Psoas muscle (tissue), 8 donors: Measurements from ENCODE around the gene PTTG1. TPM values are rescaled to one million over a fixed set of nuclear protein-coding genes. Genes with fewer than 3 reads are reported as not detected.

ENCODE experiments used
- ATAC-seq, 4 donors: fragments of 200-7000 bp; cut with Tn5 transposase; one replicate each; pipeline ENCODE4 v1.9.1; 2020; ENCODE audit warnings: moderate library complexity in 3 of 4, mild to moderate bottlenecking in 2 of 4
- DNase-seq, 2 donors: peaks; one replicate each; pipeline ENCODE4 v3.0.0-alpha.2; 2020
- H3K27ac ChIP-seq: fragments of 200-600 bp; one replicate; pipeline ENCODE4 v1.8.0; 2022
- H3K27me3 ChIP-seq, 3 donors: fragments of 200-600 bp in 1 of 3; one replicate each; pipeline versions ENCODE4 v1.6.1 to v1.8.0; 2013 to 2022; ENCODE audit warnings: low read length in 2 of 3, mild to moderate bottlenecking in 2 of 3, moderate library complexity in 1 of 3; ENCODE audit not compliant: insufficient read depth in 3 of 3
- H3K36me3 ChIP-seq, 2 donors: fragments of 200-600 bp in 1 of 2; one replicate each; pipeline versions ENCODE4 v1.6.1 to v1.8.0; 2013 to 2022; ENCODE audit warnings: low read depth in 1 of 2, mild to moderate bottlenecking in 1 of 2, moderate library complexity in 1 of 2; ENCODE audit not compliant: insufficient read depth in 1 of 2
- H3K4me1 ChIP-seq: fragments of 200-600 bp; one replicate; pipeline ENCODE4 v1.8.0; 2022
- H3K4me3 ChIP-seq: fragments of 200-600 bp; one replicate; pipeline ENCODE4 v1.8.0; 2022; ENCODE audit warnings: mild to moderate bottlenecking
- H3K9me3 ChIP-seq: fragments of 200-600 bp; one replicate; pipeline ENCODE4 v1.8.0; 2022
- CTCF ChIP-seq: fragments of 200-600 bp; IDR thresholded peaks from one replicate; pipeline ENCODE4 v1.8.0; 2022; ENCODE audit warnings: antibody characterized with exemption
- WGBS, 3 donors: extraction: QIAGEN DNeasy Blood & Tissue Kit; methylation state at CpG; one replicate each; pipeline versions ENCODE4 v1.1.6 to v1.1.7; 2013; 5-methylcytosine and 5-hydroxymethylcytosine counted together
- intact Hi-C, 2 donors: fragments of 100-400 bp; cut with DNase I; formaldehyde crosslinking; loops; one replicate each; pipeline versions ENCODE4 v1.11.0 to v1.14.2; 2022
- polyA plus RNA-seq, 3 donors: library from polyadenylated mRNA; stranded (reverse); fragments of 200-250 nt; gene quantifications; one replicate each; pipeline ENCODE4 v1.2.3, GENCODE V29; 2013
- total RNA-seq, 4 donors: library from RNA; stranded (reverse); fragmentation: NEBNext Ultra II Directional in 2 of 4; extraction: Animal tissue kit (Norgen Biotek cat#: 25700) in 2 of 4; gene quantifications; one replicate each; pipeline versions ENCODE4 v1.2.1 to v1.2.4, GENCODE V29; 2021 to 2023
- donor health status: healthy with polysubstance abuse.
- donor health status: DM: no; HTN: no; CAD: no; lungs with moderate emphysema.
- donor health status: Bipolar disorder and iron deficiency.
- donor health status: healthy.
- donor health status: DM: yes; HTN: yes; CAD: no.
- donor health status: DM: no; HTN: no; CAD: no.
- donor health status: DM: no; HTN: no; CAD: no.
- donor health status: DM: yes; HTN: yes; CAD: no.

Gene PTTG1
- total and polyA plus RNA-seq, 7 donors = 1.9 to 26.7 (median 3.0) TPM

GRCh38 chr5:160450164-160450932, 28.7 kb downstream of the PTTG1 start:
- DNase-seq (no peak), ATAC-seq (no peak)
- no peak overlapping the region for H3K4me3 ChIP-seq
- no peaks in the 10 kb centered on the region for H3K9me3 ChIP-seq
- intact Hi-C loops = no loop called here
- no peaks in the 10 kb centered on the region for H3K27me3 ChIP-seq
- H3K36me3 ChIP-seq = no peaks in the 10 kb centered on the region
- no peak overlapping the region for H3K27ac ChIP-seq
- TF ChIP-seq CTCF = no peak
- no peaks in the 10 kb centered on the region for H3K4me1 ChIP-seq
- 80 to 88% (median 81%) methylated on average over 9 of the region's 9 CpGs for WGBS, 3 donors

- 83 to 89% (median 84%) methylated on average over 2 of the region's 2 CpGs for WGBS, 3 donors
- H3K36me3 ChIP-seq = no peaks in the 10 kb centered on the region
- DNase-seq (no peak), ATAC-seq (no peak)
- H3K27me3 ChIP-seq = no peaks in the 10 kb centered on the region
- H3K4me3 ChIP-seq = no peak overlapping the region
- intact Hi-C loops = no loop called here
- no peaks in the 10 kb centered on the region for H3K9me3 ChIP-seq
- H3K27ac ChIP-seq = no peak overlapping the region
- H3K4me1 ChIP-seq = no peaks in the 10 kb centered on the region
- no peak for TF ChIP-seq CTCF
Measured at GRCh38 chr5:160451281-160451680, 29.6 kb downstream of the PTTG1 start.

- Histone ChIP-seq H3K36me3 (no peaks in the 10 kb centered on the region), H3K4me1 (no peaks in the 10 kb centered on the region), H3K27me3 (no peaks in the 10 kb centered on the region), H3K9me3 (no peaks in the 10 kb centered on the region), H3K4me3 (no peak overlapping the region), H3K27ac (no peak overlapping the region)
- TF ChIP-seq CTCF = no peak
- DNase-seq = no peak
- intact Hi-C loops = no loop called here
- ATAC-seq = no peak
Measured at GRCh38 chr5:160452036-160452435, 30.4 kb downstream of the PTTG1 start.

- Histone ChIP-seq H3K27ac (no peak overlapping the region), H3K4me1 (no peaks in the 10 kb centered on the region), H3K4me3 (no peak overlapping the region), H3K36me3 (no peaks in the 10 kb centered on the region), H3K27me3 (no peaks in the 10 kb centered on the region), H3K9me3 (no peaks in the 10 kb centered on the region)
- no peak for DNase-seq
- ATAC-seq = no peak
- no peak for TF ChIP-seq CTCF
- 43 to 46% (median 44%) methylated on average over 6 of the region's 6 CpGs for WGBS, 3 donors
- intact Hi-C loops = no loop called here
Measured at GRCh38 chr5:160452795-160453194, 31.1 kb downstream of the PTTG1 start.

- intact Hi-C loops = no loop called here
- H3K36me3 ChIP-seq = no peaks in the 10 kb centered on the region
- no peaks in the 10 kb centered on the region for H3K9me3 ChIP-seq
- H3K4me1 ChIP-seq = no peaks in the 10 kb centered on the region
- TF ChIP-seq CTCF = no peak
- H3K27me3 ChIP-seq = no peaks in the 10 kb centered on the region
- 46 to 56% (median 52%) methylated on average over 1 of the region's 1 CpG for WGBS, 3 donors
- DNase-seq (no peak), ATAC-seq (no peak)
- H3K4me3 ChIP-seq = no peak overlapping the region
- H3K27ac ChIP-seq = no peak overlapping the region
Measured at GRCh38 chr5:160453751-160454150, 32.1 kb downstream of the PTTG1 start.
